GM12878 (cell line): ENCODE results near the gene PTMA.

ENCODE experiments used
- CHD4 ChIP-seq: fragments of 200-600 bp; sonication (generic); IDR thresholded peaks from 2 replicates; pipeline ENCODE4 v1.6.1; 2016; ENCODE audit warnings: mild to moderate bottlenecking
- EZH2 ChIP-seq: IDR thresholded peaks from 2 replicates; pipeline ENCODE4 v1.6.1; 2012; ENCODE audit warnings: low read depth, mild to moderate bottlenecking, control low read depth, inconsistent platforms, low read length, borderline replicate concordance; ENCODE audit not compliant: control insufficient read depth
- POLR2A ChIP-seq: IDR thresholded peaks from 2 replicates; pipeline ENCODE4 v1.6.1; 2011; ENCODE audit warnings: low read depth, mild to moderate bottlenecking, low read length
- RELA ChIP-seq: fragments of 450-650 bp; IDR thresholded peaks from 2 replicates; pipeline ENCODE4 v1.8.0; 2014; ENCODE audit warnings: borderline replicate concordance; ENCODE audit not compliant: partially characterized antibody
- TAF1 ChIP-seq: IDR thresholded peaks from 2 replicates; pipeline ENCODE4 v1.6.1; 2011; ENCODE audit warnings: mild to moderate bottlenecking, low read depth, low read length, borderline replicate concordance
- TF ChIP-seq, protein P1 (sequence below), 3 experiments: IDR thresholded peaks in 2 of 3; conservative IDR thresholded peaks in 1 of 3; 2 replicates each; pipeline ENCODE4 v1.5.1; 2011; ENCODE audit warnings: low read depth in 3 of 3, low read length in 3 of 3, mild to moderate bottlenecking in 3 of 3, control low read depth in 2 of 3, moderate library complexity in 2 of 3, inconsistent platforms in 1 of 3, mixed read lengths in 1 of 3; ENCODE audit not compliant: control insufficient read depth in 2 of 3, insufficient read depth in 1 of 3; ENCODE audit errors: extremely low read depth in 1 of 3
- TF ChIP-seq, protein P2 (sequence below): IDR thresholded peaks from 2 replicates; pipeline ENCODE4 v1.6.1; 2012; ENCODE audit warnings: low read depth, low read length, improper control_type of control experiment

DNA sequence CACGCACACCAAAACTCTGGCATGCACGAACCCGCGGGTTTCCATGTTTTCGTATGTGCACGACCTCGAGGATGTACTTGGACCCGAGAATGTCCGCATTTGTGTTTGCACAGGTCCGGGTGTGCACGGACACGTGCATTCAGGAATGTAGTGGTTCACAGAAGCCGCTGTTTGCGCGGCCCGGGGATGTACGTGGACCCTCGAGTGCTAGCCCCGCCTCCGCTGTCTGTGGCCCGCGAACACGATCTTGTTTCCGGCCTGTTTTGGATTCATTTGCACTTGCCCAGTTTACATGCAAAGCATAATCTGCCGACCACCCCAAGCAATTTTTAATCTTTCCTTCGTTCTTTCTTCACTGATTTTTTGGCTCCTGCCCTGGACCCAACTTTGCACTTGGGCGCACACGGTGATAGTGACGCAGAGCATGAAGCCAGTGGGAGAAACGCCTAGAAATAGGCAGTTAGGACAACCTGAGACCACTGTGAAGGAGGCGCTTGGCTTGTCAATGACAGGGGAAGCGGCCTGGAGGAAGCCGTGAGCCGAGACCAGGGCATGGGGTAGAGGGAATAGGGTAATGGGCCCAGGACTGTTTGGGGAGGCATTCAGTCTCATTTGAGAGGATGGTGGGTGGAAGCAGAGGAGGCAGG is 45.4 kb upstream of the PTMA start:
- TF ChIP-seq CHD4 (no peak), TAF1 (no peak), RELA (no peak), POLR2A (no peak), EZH2 (no peak)
- TF ChIP-seq, protein P1, sequence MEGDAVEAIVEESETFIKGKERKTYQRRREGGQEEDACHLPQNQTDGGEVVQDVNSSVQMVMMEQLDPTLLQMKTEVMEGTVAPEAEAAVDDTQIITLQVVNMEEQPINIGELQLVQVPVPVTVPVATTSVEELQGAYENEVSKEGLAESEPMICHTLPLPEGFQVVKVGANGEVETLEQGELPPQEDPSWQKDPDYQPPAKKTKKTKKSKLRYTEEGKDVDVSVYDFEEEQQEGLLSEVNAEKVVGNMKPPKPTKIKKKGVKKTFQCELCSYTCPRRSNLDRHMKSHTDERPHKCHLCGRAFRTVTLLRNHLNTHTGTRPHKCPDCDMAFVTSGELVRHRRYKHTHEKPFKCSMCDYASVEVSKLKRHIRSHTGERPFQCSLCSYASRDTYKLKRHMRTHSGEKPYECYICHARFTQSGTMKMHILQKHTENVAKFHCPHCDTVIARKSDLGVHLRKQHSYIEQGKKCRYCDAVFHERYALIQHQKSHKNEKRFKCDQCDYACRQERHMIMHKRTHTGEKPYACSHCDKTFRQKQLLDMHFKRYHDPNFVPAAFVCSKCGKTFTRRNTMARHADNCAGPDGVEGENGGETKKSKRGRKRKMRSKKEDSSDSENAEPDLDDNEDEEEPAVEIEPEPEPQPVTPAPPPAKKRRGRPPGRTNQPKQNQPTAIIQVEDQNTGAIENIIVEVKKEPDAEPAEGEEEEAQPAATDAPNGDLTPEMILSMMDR (IDR thresholded peaks at IDR 0.05 in 2 of 3, conservative IDR thresholded peaks at IDR 0.05 in 1 of 3; ENCODE audit: control insufficient read depth in 2 of 3, extremely low read depth in 1 of 3, insufficient read depth in 1 of 3, low read depth in 3 of 3, low read length in 3 of 3), result no peak
- TF ChIP-seq, protein P2, sequence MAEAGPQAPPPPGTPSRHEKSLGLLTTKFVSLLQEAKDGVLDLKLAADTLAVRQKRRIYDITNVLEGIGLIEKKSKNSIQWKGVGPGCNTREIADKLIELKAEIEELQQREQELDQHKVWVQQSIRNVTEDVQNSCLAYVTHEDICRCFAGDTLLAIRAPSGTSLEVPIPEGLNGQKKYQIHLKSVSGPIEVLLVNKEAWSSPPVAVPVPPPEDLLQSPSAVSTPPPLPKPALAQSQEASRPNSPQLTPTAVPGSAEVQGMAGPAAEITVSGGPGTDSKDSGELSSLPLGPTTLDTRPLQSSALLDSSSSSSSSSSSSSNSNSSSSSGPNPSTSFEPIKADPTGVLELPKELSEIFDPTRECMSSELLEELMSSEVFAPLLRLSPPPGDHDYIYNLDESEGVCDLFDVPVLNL, result no peak
